ENCODE measurements around the gene HYKK. TPM values are rescaled to one million over a fixed set of nuclear protein-coding genes. Genes with fewer than 3 reads are reported as not detected.

HYKK gene, protein sequence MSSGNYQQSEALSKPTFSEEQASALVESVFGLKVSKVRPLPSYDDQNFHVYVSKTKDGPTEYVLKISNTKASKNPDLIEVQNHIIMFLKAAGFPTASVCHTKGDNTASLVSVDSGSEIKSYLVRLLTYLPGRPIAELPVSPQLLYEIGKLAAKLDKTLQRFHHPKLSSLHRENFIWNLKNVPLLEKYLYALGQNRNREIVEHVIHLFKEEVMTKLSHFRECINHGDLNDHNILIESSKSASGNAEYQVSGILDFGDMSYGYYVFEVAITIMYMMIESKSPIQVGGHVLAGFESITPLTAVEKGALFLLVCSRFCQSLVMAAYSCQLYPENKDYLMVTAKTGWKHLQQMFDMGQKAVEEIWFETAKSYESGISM
- under 1 TPM; 0.82 to 0.94 TPM for total RNA-seq
- 2.0 TPM for polyA plus RNA-seq

DNA sequence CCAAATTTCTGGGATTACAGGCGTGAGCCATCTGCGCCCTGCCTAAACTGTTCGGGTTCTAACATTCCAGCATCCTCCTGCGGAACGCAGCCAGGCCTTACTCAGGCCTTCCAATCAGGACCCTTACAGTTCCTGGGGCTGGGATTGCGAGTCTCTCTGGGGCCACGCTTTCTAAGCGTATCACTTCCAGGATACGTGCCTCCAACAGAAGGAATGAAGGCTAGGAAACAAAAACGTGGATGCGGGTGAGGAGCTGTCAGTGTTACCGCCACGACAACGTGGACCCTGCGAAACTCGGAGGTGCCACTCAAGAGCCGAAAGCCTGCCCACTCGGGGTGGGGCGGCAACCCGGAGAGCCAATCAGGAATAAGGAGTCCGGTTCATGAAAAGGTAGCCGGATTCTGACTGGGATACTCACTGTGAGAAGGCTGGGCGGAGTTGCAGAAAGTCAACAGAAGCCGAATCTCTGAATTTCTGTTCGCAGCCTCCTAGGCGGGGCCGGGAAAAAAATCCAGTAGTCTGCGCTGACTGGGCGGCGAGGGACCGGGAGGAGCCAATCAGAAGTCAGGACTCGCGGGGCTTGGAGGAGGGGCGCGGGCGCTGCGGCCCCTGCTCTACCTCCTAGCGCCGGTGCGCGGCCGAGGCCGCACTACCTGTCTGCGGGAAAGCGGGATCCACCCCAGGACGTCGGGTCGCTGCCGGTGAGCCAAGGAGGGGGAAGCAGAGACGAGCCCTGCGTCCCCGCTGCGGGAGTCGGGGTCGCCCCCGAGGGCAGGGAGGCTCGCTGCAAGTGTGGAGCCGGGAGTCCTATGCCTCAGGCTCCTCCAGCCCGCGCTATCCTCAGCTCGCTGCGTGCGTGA, at the start of gene HYKK:
Gene HYKK, plus strand, starts transcription at position 607 of the 860 bp plus-strand sequence. CDS start 5,512 bp downstream, outside the sequence.
- Histone ChIP-seq H3K9me3 (ENCODE audit: low read length) (no peaks in the 10 kb centered on the region), H3K4me1 (ENCODE audit: insufficient read depth, low read length) (peaks cover 9% of the 10 kb centered on the region), H3K27ac (ENCODE audit: low read depth, low read length) (no peak within 1 kb of the TSS), H3K4me3 (ENCODE audit: low read length) (peak within 1 kb of the TSS; percentile 83), H3K27me3 (ENCODE audit: insufficient read depth, low read length, poor library complexity, severe bottlenecking) (no peaks in the 10 kb centered on the region), H3K36me3 (ENCODE audit: insufficient read depth, low read length) (no peaks in the 10 kb centered on the region)
- POLR2A ChIA-PET = interaction anchor here (1.4 kb wide), 1 partner anchor 33 kb away, joined by 8 read pairs; the partner anchor contains the start of gene PSMA4
- no peaks in the 10 kb centered on the region for H3K9me3 Mint-ChIP-seq
- peak within 1 kb of the TSS; percentile 87 to 94 (median 93) for H3K4me3 Mint-ChIP-seq
- peaks cover 4 to 6% of the 10 kb centered on the region in 2 donors for H3K27me3 Mint-ChIP-seq
- H3K27ac Mint-ChIP-seq = peak within 1 kb of the TSS in 7 of 8 donors; percentile 28 to 86 (median 68)
- peaks cover 17 to 27% (median 25%) of the 10 kb centered on the region in 3 donors for H3K4me1 Mint-ChIP-seq
- H3K36me3 Mint-ChIP-seq = peaks cover 0 to 6% (median 0%) of the 10 kb centered on the region in 3 donors
- peak; percentile 38 to 75 (median 62) for DNase-seq
- CTCF ChIA-PET = no interaction called here

DNA sequence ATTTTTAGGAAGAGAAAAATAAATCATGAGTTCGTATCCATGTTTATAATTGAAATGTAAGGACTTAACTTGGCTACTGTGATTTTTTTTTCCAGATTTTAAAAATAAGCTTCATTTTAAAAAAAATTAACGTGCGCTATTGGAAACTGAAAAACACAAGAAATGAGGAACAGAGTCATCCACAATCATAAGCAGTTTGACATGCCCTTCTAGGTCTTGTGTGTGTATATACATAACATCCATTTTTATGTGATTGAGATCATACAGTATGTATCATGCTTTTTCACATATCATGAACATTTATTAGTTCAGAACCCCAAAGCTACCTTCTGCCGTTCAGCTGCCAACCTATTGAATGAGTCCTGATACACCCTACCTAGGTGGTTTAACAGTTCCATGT, 46.6 kb upstream of the HYKK start:
- Mint-ChIP-seq H3K4me1 (peaks cover 51 to 74% (median 72%) of the 10 kb centered on the region in 3 donors), H3K36me3 (peaks cover 6 to 46% (median 12%) of the 10 kb centered on the region in 3 donors), H3K4me3 (peak overlapping the region in 2 of 7 donors; percentile 10 to 13), H3K27me3 (no peaks in the 10 kb centered on the region), H3K27ac (peak overlapping the region in 7 of 8 donors; percentile 5 to 91 (median 81)), H3K9me3 (no peaks in the 10 kb centered on the region)
- no peak overlapping the region for H3K4me3 ChIP-seq (ENCODE audit: low read length)
- DNase-seq = no peak
- H3K9me3 ChIP-seq (ENCODE audit: low read length) = no peaks in the 10 kb centered on the region
- ChIA-PET POLR2A (no interaction called here), CTCF (interaction anchor here (2.9 kb wide), 1 partner anchor 10 kb away, joined by 9 read pairs; no protein-coding TSS in a partner anchor)
- H3K36me3 ChIP-seq (ENCODE audit: insufficient read depth, low read length) = peaks cover 22% of the 10 kb centered on the region
- H3K4me1 ChIP-seq (ENCODE audit: insufficient read depth, low read length) = peaks cover 42% of the 10 kb centered on the region
- H3K27me3 ChIP-seq (ENCODE audit: insufficient read depth, low read length, poor library complexity, severe bottlenecking) = no peaks in the 10 kb centered on the region
- no peak overlapping the region for H3K27ac ChIP-seq (ENCODE audit: low read depth, low read length)

DNA sequence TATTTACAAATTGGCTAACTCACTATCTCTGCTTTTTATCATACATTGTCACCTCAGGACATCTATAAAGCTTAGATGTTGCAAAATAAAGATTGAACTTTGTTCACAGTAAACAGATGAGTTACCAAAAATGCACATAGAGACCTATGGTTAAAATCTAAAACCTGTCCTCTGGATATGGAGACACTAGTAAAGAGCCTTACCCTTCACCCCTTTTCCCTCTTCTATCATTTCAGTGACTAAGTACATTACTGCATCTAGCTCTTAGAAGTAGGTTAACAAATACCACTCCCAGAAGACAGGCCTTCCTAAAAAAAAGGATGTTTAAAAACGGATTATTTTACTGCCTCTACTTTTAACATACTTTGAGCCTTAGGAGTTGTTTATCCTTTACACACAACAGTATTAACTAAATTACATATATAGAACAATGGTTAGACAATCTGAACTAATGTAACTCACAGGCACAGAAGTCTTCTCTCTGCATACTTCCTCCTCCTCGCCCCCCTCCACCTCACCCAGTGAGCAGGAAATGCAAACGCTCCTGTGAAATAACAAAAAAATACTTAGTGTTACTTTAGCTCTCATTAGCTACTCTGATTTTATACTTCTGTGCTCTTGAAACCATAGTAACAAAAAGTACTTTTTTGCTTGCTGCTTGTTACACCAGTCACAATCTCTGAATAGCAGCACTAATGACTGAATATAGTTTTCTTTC, 46.0 kb upstream of the HYKK start:
- Mint-ChIP-seq H3K4me1 (peaks cover 45 to 68% (median 66%) of the 10 kb centered on the region in 3 donors), H3K9me3 (no peaks in the 10 kb centered on the region), H3K36me3 (peaks cover 6 to 52% (median 12%) of the 10 kb centered on the region in 3 donors), H3K27me3 (no peaks in the 10 kb centered on the region), H3K27ac (peak overlapping the region; percentile 26 to 91 (median 74)), H3K4me3 (peak overlapping the region in 5 of 7 donors; percentile 10 to 45 (median 30))
- ChIA-PET POLR2A (no interaction called here), CTCF (interaction anchor here (2.9 kb wide), 1 partner anchor 11 kb away, joined by 9 read pairs; no protein-coding TSS in a partner anchor)
- Histone ChIP-seq H3K27ac (ENCODE audit: low read depth, low read length) (no peak overlapping the region), H3K4me3 (ENCODE audit: low read length) (no peak overlapping the region), H3K27me3 (ENCODE audit: insufficient read depth, low read length, poor library complexity, severe bottlenecking) (no peaks in the 10 kb centered on the region), H3K36me3 (ENCODE audit: insufficient read depth, low read length) (peaks cover 26% of the 10 kb centered on the region), H3K9me3 (ENCODE audit: low read length) (no peaks in the 10 kb centered on the region), H3K4me1 (ENCODE audit: insufficient read depth, low read length) (peaks cover 36% of the 10 kb centered on the region)
- DNase-seq = peak in 2 of 5 donors; percentile 15 to 17

DNA sequence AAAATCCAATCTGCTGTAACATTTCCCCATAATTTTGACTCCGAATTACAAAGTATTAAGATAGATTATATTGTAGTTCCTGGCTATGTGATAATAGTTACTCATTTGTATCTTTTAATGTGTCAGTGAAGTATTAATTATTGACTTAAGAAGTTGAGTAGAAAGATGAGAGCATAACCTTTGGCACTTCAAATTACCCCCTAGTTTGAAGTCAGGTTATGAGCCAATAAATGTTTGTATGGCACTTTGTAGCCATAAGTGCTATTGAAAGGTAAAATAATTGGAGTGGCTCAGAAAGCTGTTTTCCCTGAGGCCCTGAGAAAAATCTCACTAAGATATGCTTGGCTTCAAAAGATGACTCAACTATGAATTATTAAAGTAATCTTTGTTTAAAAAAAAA, 38.3 kb upstream of the HYKK start:
- H3K27ac ChIP-seq (ENCODE audit: low read depth, low read length) = no peak overlapping the region
- H3K4me3 Mint-ChIP-seq = no peak overlapping the region
- no peak overlapping the region for H3K4me3 ChIP-seq (ENCODE audit: low read length)
- POLR2A ChIA-PET = no interaction called here
- no peaks in the 10 kb centered on the region for H3K4me1 ChIP-seq (ENCODE audit: insufficient read depth, low read length)
- no peak for DNase-seq
- H3K36me3 ChIP-seq (ENCODE audit: insufficient read depth, low read length) = peaks cover 53% of the 10 kb centered on the region
- H3K9me3 Mint-ChIP-seq = no peaks in the 10 kb centered on the region
- no peaks in the 10 kb centered on the region for H3K9me3 ChIP-seq (ENCODE audit: low read length)
- peaks cover under 1 to 81% (median 10%) of the 10 kb centered on the region in 3 donors for H3K36me3 Mint-ChIP-seq
- H3K4me1 Mint-ChIP-seq = peaks cover 0 to under 1% (median under 1%) of the 10 kb centered on the region in 3 donors
- H3K27ac Mint-ChIP-seq = no peak overlapping the region
- CTCF ChIA-PET = no interaction called here
- no peaks in the 10 kb centered on the region for H3K27me3 Mint-ChIP-seq
- H3K27me3 ChIP-seq (ENCODE audit: insufficient read depth, low read length, poor library complexity, severe bottlenecking) = no peaks in the 10 kb centered on the region

DNA sequence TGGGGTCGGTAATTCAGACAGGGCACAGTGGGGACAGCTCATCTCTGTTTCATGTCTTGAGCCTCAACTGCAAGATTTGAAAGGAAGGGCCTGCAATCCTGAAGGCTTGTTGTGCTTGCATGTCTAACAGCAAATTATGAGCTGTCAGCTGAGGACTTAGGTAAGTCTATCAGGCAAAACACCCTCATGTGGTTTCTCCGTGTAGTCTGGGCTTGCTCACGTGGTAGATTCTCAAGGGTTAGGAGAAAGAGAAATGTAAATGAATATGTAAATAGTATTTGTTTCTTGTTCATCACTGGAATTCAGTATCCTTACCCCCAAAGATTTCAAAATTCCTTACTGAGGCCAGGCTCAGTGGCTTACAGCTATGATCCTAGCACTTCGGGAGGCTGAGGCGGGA, 30.1 kb upstream of the HYKK start:
- Histone ChIP-seq H3K36me3 (ENCODE audit: insufficient read depth, low read length) (peaks cover 27% of the 10 kb centered on the region), H3K4me1 (ENCODE audit: insufficient read depth, low read length) (no peaks in the 10 kb centered on the region), H3K4me3 (ENCODE audit: low read length) (no peak overlapping the region), H3K27ac (ENCODE audit: low read depth, low read length) (no peak overlapping the region), H3K27me3 (ENCODE audit: insufficient read depth, low read length, poor library complexity, severe bottlenecking) (no peaks in the 10 kb centered on the region), H3K9me3 (ENCODE audit: low read length) (no peaks in the 10 kb centered on the region)
- H3K4me1 Mint-ChIP-seq = no peaks in the 10 kb centered on the region
- DNase-seq = no peak
- ChIA-PET POLR2A (no interaction called here), CTCF (no interaction called here)
- H3K4me3 Mint-ChIP-seq = no peak overlapping the region
- no peaks in the 10 kb centered on the region for H3K9me3 Mint-ChIP-seq
- H3K27ac Mint-ChIP-seq = no peak overlapping the region
- H3K27me3 Mint-ChIP-seq = no peaks in the 10 kb centered on the region
- H3K36me3 Mint-ChIP-seq = peaks cover 3 to 66% (median 9%) of the 10 kb centered on the region in 3 donors

DNA sequence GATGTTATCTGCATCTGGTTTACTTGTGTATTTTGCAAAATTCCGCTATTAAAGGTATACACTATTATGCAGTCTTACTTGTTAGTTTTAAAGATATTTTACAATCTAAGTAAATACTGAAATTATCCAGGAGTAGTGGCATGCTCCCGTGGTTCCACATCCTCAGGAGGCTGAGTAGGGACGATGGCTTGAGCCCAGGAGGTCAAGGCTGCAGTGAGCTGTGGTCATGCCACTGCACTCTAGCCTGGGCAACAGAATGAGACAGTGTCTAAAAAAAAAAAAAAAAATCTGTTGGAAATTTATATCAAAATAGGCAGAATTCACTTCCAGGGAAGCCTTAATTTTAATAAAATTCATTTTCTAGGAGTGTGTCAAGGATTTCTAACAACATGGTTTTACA, 27.7 kb upstream of the HYKK start:
- no peaks in the 10 kb centered on the region for H3K27me3 Mint-ChIP-seq
- POLR2A ChIA-PET = interaction anchor here (0.7 kb wide), 1 partner anchor 48 kb away, joined by 6 read pairs; no protein-coding TSS in a partner anchor

DNA sequence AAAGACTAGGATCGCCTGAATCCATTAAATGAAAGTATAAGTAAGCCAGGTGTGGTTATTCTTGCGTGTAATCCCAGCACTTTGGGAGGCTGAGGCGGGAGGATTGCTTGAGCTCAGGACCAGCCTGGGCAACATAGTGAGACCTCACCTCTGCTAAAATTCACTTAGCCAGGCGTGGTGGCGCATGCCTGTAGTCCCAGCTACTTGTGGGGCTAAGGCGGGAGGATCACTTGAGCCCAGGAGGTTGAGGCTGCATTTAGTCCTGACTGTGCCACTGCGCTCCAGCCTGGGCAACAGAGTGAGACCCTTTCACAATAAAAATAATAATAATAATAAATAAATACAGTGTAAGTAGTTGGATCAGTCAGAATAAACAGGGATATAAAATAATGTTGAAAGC, 25.5 kb upstream of the HYKK start:
- Histone ChIP-seq H3K9me3 (ENCODE audit: low read length) (no peaks in the 10 kb centered on the region), H3K36me3 (ENCODE audit: insufficient read depth, low read length) (peaks cover 34% of the 10 kb centered on the region), H3K4me3 (ENCODE audit: low read length) (no peak overlapping the region), H3K27me3 (ENCODE audit: insufficient read depth, low read length, poor library complexity, severe bottlenecking) (no peaks in the 10 kb centered on the region), H3K27ac (ENCODE audit: low read depth, low read length) (no peak overlapping the region), H3K4me1 (ENCODE audit: insufficient read depth, low read length) (no peaks in the 10 kb centered on the region)
- no peak for DNase-seq
- POLR2A ChIA-PET = no interaction called here
- Mint-ChIP-seq H3K9me3 (no peaks in the 10 kb centered on the region), H3K36me3 (peaks cover 0 to 75% (median 15%) of the 10 kb centered on the region in 3 donors), H3K27ac (peak overlapping the region in 2 of 8 donors; percentile 33 to 64), H3K4me3 (no peak overlapping the region), H3K4me1 (no peaks in the 10 kb centered on the region), H3K27me3 (no peaks in the 10 kb centered on the region)
- CTCF ChIA-PET = no interaction called here

More for the DNA sequence above, 27.7 kb upstream of the HYKK start:
- no peak for DNase-seq
- H3K4me3 Mint-ChIP-seq = no peak overlapping the region
- no peaks in the 10 kb centered on the region for H3K27me3 ChIP-seq (ENCODE audit: insufficient read depth, low read length, poor library complexity, severe bottlenecking)
- H3K27ac Mint-ChIP-seq = no peak overlapping the region
- no peaks in the 10 kb centered on the region for H3K4me1 Mint-ChIP-seq
- no peak overlapping the region for H3K4me3 ChIP-seq (ENCODE audit: low read length)
- no peaks in the 10 kb centered on the region for H3K4me1 ChIP-seq (ENCODE audit: insufficient read depth, low read length)
- H3K9me3 ChIP-seq (ENCODE audit: low read length) = no peaks in the 10 kb centered on the region
- no peak overlapping the region for H3K27ac ChIP-seq (ENCODE audit: low read depth, low read length)
- H3K36me3 ChIP-seq (ENCODE audit: insufficient read depth, low read length) = peaks cover 28% of the 10 kb centered on the region
- no peaks in the 10 kb centered on the region for H3K9me3 Mint-ChIP-seq
- CTCF ChIA-PET = no interaction called here
- peaks cover 3 to 67% (median 15%) of the 10 kb centered on the region in 3 donors for H3K36me3 Mint-ChIP-seq

Data from CD8-positive, alpha-beta memory T cell (primary cell).